Inflammatory macrophage (primary cell): ENCODE data around the gene PM20D1.
"Not testable (repeated sequence)": the region's sequence is repeated elsewhere in the genome, so short reads cannot be mapped to it uniquely, and the experiment has no call there.

Experiments used
- DNase-seq, 2 donors: peaks; one replicate each; pipeline ENCODE4 v3.0.0-alpha.2; 2020 to 2022

The PM20D1 gene

GRCh38 chr1:205840146-205840923, 9.6 kb downstream of the PM20D1 start:
- DNase-seq = no peak

GRCh38 chr1:205837382-205837970, 12.5 kb downstream of the PM20D1 start:
- DNase-seq = no peak

- DNase-seq = no peak
Measured at GRCh38 chr1:205834751-205835150, 15.2 kb downstream of the PM20D1 start.

- peak; percentile 15 to 54 for DNase-seq
Measured at GRCh38 chr1:205832326-205832751, 17.6 kb downstream of the PM20D1 start.

GRCh38 chr1:205827623-205828022, 22.3 kb downstream of the PM20D1 start:
- DNase-seq = no peak

- no peak for DNase-seq
Measured at GRCh38 chr1:205826995-205827394, 22.9 kb downstream of the PM20D1 start.

GRCh38 chr1:205826016-205826806, 23.7 kb downstream of the PM20D1 start:
- no peak for DNase-seq

GRCh38 chr1:205824180-205824579, 25.8 kb downstream of the PM20D1 start:
- no peak for DNase-seq

- not testable (repeated sequence) for DNase-seq
Measured at GRCh38 chr1:205823260-205823659, 26.7 kb downstream of the PM20D1 start.

- no peak for DNase-seq
Measured at GRCh38 chr1:205822397-205822796, 27.5 kb downstream of the PM20D1 start.

GRCh38 chr1:205817988-205818387, 31.9 kb downstream of the PM20D1 start:
- DNase-seq = no peak

- DNase-seq = no peak
Measured at GRCh38 chr1:205817364-205817763, 32.6 kb downstream of the PM20D1 start.

- no peak for DNase-seq
Measured at GRCh38 chr1:205813755-205814058, 36.2 kb downstream of the PM20D1 start.

GRCh38 chr1:205812878-205813754, 36.8 kb downstream of the PM20D1 start, which contains the start of gene SLC41A1:
Gene SLC41A1, minus strand, starts transcription at chr1:205813198. Its CDS starts 2,757 bp downstream, at chr1:205810441.
- DNase-seq = peak; percentile 84 to 85

GRCh38 chr1:205812271-205812877, 37.6 kb downstream of the PM20D1 start:
- no peak for DNase-seq

- DNase-seq = no peak
Measured at GRCh38 chr1:205811660-205812059, 38.3 kb downstream of the PM20D1 start.

GRCh38 chr1:205810448-205811157, 39.3 kb downstream of the PM20D1 start:
- DNase-seq = no peak

GRCh38 chr1:205809942-205810345, 40.0 kb downstream of the PM20D1 start:
- DNase-seq = no peak

GRCh38 chr1:205809469-205809868, 40.5 kb downstream of the PM20D1 start:
- DNase-seq = no peak

- peak; percentile 24 to 34 for DNase-seq
Measured at GRCh38 chr1:205805082-205805711, 44.7 kb downstream of the PM20D1 start.

- DNase-seq = no peak
Measured at GRCh38 chr1:205804605-205805004, 45.3 kb downstream of the PM20D1 start.
